Ovary (tissue), 3 donors: Measurements from ENCODE around the gene BCS1L.

Experiments
- POLR2A ChIP-seq: fragments of 450-650 bp; IDR thresholded peaks from one replicate; pipeline ENCODE4 v1.6.1; 2017; ENCODE audit warnings: antibody characterized with exemption, mild to moderate bottlenecking, moderate library complexity
- TF ChIP-seq, protein P1 (sequence below), 3 donors: fragments of 450-650 bp in 2 of 3; fragments of 200-600 bp in 1 of 3; IDR thresholded peaks; one replicate each; pipeline versions ENCODE4 v1.5.1 to v1.8.0; 2016 to 2022; ENCODE audit warnings: antibody characterized with exemption in 3 of 3, mild to moderate bottlenecking in 1 of 3
- donor health status: DM: no; HTN: no; CAD: no.

GRCh38 chr2:218664653-218665052 lies 5.2 kb downstream of the BCS1L start:
- TF ChIP-seq, protein P1, sequence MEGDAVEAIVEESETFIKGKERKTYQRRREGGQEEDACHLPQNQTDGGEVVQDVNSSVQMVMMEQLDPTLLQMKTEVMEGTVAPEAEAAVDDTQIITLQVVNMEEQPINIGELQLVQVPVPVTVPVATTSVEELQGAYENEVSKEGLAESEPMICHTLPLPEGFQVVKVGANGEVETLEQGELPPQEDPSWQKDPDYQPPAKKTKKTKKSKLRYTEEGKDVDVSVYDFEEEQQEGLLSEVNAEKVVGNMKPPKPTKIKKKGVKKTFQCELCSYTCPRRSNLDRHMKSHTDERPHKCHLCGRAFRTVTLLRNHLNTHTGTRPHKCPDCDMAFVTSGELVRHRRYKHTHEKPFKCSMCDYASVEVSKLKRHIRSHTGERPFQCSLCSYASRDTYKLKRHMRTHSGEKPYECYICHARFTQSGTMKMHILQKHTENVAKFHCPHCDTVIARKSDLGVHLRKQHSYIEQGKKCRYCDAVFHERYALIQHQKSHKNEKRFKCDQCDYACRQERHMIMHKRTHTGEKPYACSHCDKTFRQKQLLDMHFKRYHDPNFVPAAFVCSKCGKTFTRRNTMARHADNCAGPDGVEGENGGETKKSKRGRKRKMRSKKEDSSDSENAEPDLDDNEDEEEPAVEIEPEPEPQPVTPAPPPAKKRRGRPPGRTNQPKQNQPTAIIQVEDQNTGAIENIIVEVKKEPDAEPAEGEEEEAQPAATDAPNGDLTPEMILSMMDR (IDR thresholded peaks at IDR 0.05), result no peak
- TF ChIP-seq POLR2A, result no peak
